ENCODE results near the gene SEC24B.

DNA sequence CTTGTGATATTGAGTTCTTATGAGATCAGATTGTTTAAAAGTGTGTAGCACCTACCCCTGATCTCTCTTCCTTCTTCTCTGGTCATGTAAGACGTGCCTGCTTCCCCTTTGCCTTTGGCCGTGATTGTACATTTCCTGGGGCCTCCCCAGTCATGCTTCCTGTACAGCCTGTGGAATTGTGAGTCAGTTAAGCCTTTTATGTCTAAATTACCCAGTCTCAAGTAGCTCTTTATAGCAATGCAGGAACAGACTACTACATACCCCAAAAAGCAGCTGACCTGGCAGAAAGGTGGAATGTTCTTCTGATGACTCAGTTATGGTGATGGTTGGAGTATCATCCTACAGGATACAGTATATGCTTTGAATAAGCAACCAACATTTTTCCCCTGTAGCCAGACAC is 115.0 kb downstream of the SEC24B start:
- TF ChIP-seq, protein P1, sequence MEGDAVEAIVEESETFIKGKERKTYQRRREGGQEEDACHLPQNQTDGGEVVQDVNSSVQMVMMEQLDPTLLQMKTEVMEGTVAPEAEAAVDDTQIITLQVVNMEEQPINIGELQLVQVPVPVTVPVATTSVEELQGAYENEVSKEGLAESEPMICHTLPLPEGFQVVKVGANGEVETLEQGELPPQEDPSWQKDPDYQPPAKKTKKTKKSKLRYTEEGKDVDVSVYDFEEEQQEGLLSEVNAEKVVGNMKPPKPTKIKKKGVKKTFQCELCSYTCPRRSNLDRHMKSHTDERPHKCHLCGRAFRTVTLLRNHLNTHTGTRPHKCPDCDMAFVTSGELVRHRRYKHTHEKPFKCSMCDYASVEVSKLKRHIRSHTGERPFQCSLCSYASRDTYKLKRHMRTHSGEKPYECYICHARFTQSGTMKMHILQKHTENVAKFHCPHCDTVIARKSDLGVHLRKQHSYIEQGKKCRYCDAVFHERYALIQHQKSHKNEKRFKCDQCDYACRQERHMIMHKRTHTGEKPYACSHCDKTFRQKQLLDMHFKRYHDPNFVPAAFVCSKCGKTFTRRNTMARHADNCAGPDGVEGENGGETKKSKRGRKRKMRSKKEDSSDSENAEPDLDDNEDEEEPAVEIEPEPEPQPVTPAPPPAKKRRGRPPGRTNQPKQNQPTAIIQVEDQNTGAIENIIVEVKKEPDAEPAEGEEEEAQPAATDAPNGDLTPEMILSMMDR (IDR thresholded peaks at IDR 0.05; ENCODE audit: poor library complexity, severe bottlenecking): no peak
- TF ChIP-seq EP300 (conservative IDR thresholded peaks at IDR 0.05; ENCODE audit: poor library complexity, severe bottlenecking) (no peak), EZH2 (IDR thresholded peaks at IDR 0.05; ENCODE audit: borderline replicate concordance, insufficient read depth, low read length, poor library complexity, severe bottlenecking) (no peak), RAD21 (conservative IDR thresholded peaks at IDR 0.05) (no peak)
